ENCODE results near the gene PLPPR5. TPM values are rescaled to one million over a fixed set of nuclear protein-coding genes. Genes with fewer than 3 reads are reported as not detected.

The PLPPR5 gene
- total and polyA plus RNA-seq, 2 of the 8 experiments (the other 6 are each of a cell fraction or from before 2014, with no cell fraction given), result 1.9 to 5.6 TPM

DNA sequence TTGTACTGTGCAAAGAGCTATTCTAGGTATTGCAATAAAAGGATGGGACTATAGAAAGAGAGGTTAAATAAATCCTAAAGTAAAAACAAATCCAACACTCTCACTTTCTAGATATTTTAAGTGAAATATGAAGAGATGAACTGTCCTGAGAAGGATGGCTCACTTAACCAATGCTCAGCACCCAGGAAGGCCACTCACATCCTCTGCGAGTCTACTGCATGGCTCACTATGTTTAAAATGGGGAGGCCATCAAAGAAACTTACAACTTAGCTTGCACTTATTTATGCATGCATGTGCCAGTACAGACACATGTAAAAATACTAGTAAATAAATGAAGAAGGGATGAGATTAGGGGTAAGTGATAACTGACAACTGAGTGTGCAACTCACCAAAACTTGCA lies 37.5 kb downstream of the PLPPR5 start:
- Histone ChIP-seq H3K23ac (ENCODE audit: insufficient read length) (no peak overlapping the region), H2BK120ac (replicated peaks; ENCODE audit: low read depth, low read length) (no peak overlapping the region), H3K14ac (ENCODE audit: insufficient read length) (no peak overlapping the region), H2BK20ac (ENCODE audit: low read length) (no peak overlapping the region), H3K4me2 (ENCODE audit: insufficient read depth in 1 of 2, low read depth in 2 of 2, low read length in 2 of 2) (no peak overlapping the region), H2AK5ac (ENCODE audit: low read depth, low read length) (no peak overlapping the region), H4K91ac (replicated peaks; ENCODE audit: insufficient read length, low read length) (no peak overlapping the region), H3K4me1 (replicated peaks in 1 of 4; ENCODE audit: control insufficient read depth in 3 of 4, insufficient read depth in 4 of 4, low read length in 3 of 4) (peaks cover 0 to 7% (median 0%) of the 10 kb centered on the region in 4 experiments; a peak in 2 of 7 replicates), H2BK12ac (ENCODE audit: low read depth, low read length) (no peak overlapping the region), H4K8ac (ENCODE audit: extremely low read depth, insufficient read depth, low read length) (no peak overlapping the region), H3K18ac (ENCODE audit: extremely low read depth, low read length) (no peak overlapping the region), H4K20me1 (replicated peaks in 1 of 2; ENCODE audit: control insufficient read depth in 1 of 2, insufficient read depth in 2 of 2, low read length in 2 of 2) (no peaks in the 10 kb centered on the region), H3K79me2 (ENCODE audit: control insufficient read depth in 1 of 2, insufficient read depth in 2 of 2, low read length in 2 of 2) (no peaks in the 10 kb centered on the region), H3K56ac (replicated peaks; ENCODE audit: insufficient read length, low read depth, low read length) (no peak overlapping the region), H3K27ac (ENCODE audit: low read depth, low read length) (no peak overlapping the region), H4K5ac (ENCODE audit: insufficient read length, low read depth, low read length) (no peak overlapping the region), H3K79me1 (ENCODE audit: low read depth, low read length) (no peaks in the 10 kb centered on the region), H3K9me3 (ENCODE audit: insufficient read depth in 2 of 2, low read depth in 1 of 2, low read length in 1 of 2) (no peaks in the 10 kb centered on the region), H3K23me2 (ENCODE audit: low read depth, low read length) (no peaks in the 10 kb centered on the region; the same call in 1 of the 2 replicates), H3K9ac (replicated peaks in 1 of 4; ENCODE audit: extremely low read depth in 1 of 4, low read depth in 3 of 4, low read length in 3 of 4) (no peak overlapping the region), H2AFZ (ENCODE audit: low read length) (no peak overlapping the region), H2BK5ac (ENCODE audit: low read depth, low read length) (no peak overlapping the region), H3K4ac (replicated peaks; ENCODE audit: insufficient read length, low read depth, low read length) (no peak overlapping the region), H2BK15ac (ENCODE audit: low read length) (no peak overlapping the region), H3K27me3 (replicated peaks in 1 of 4; ENCODE audit: control insufficient read depth in 3 of 4, extremely low read depth in 1 of 4, insufficient read depth in 3 of 4, low read length in 3 of 4) (no peaks in the 10 kb centered on the region), H3K4me3 (ENCODE audit: extremely low read depth in 1 of 4, insufficient read depth in 2 of 4, low read depth in 3 of 4, low read length in 4 of 4) (no peak overlapping the region), H3K36me3 (ENCODE audit: control insufficient read depth in 2 of 4, insufficient read depth in 4 of 4, low read length in 3 of 4) (no peaks in the 10 kb centered on the region)
- no peak for DNase-seq (ENCODE audit: low read depth in 1 of 2, low spot score in 2 of 2)
- ChIA-PET POLR2A (ENCODE audit: partially characterized antibody) (no interaction called here), CTCF (ENCODE audit: partially characterized antibody) (interaction anchor here (1.1 to 1.9 kb wide), 2 partner anchors 19 to 38 kb away, joined by 4 to 5 read pairs; no protein-coding TSS in a partner anchor)
- no peak for FAIRE-seq
- WGBS, 2 experiments (ENCODE audit: extremely low coverage in 1 of 2, insufficient coverage in 1 of 2, insufficient read length in 1 of 2, insufficient replicate concordance in 2 of 2, low coverage in 1 of 2, low lambda C conversion rate in 2 of 2, missing lambda C conversion rate in 1 of 2), result 100% methylated on average over 1 of the region's 1 CpG; no CpG with 5 or more reads in 1 of the 2 experiments
- TF ChIP-seq GABPA (IDR thresholded peaks at IDR 0.05; ENCODE audit: borderline replicate concordance, insufficient read depth, low read length) (no peak), EZH2 (IDR thresholded peaks at IDR 0.05; ENCODE audit: low read depth, low read length, severe bottlenecking) (no peak), ZNF274 (IDR thresholded peaks at IDR 0.05; ENCODE audit: borderline replicate concordance, extremely low read depth, low read length) (no peak), RXRA (IDR thresholded peaks at IDR 0.05; ENCODE audit: insufficient read depth, low read depth, low read length) (no peak), JUND (IDR thresholded peaks at IDR 0.05; ENCODE audit: low read length) (no peak), KDM5A (IDR thresholded peaks at IDR 0.05; ENCODE audit: low read length) (no peak), HDAC6 (IDR thresholded peaks at IDR 0.05; ENCODE audit: low read depth, low read length) (no peak), SP4 (IDR thresholded peaks at IDR 0.05; ENCODE audit: low read length) (no peak), SP2 (IDR thresholded peaks at IDR 0.05; ENCODE audit: low read length) (no peak)
- TF ChIP-seq, protein P1, sequence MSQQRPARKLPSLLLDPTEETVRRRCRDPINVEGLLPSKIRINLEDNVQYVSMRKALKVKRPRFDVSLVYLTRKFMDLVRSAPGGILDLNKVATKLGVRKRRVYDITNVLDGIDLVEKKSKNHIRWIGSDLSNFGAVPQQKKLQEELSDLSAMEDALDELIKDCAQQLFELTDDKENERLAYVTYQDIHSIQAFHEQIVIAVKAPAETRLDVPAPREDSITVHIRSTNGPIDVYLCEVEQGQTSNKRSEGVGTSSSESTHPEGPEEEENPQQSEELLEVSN (IDR thresholded peaks at IDR 0.05), result no peak
- TF ChIP-seq, protein P2, sequence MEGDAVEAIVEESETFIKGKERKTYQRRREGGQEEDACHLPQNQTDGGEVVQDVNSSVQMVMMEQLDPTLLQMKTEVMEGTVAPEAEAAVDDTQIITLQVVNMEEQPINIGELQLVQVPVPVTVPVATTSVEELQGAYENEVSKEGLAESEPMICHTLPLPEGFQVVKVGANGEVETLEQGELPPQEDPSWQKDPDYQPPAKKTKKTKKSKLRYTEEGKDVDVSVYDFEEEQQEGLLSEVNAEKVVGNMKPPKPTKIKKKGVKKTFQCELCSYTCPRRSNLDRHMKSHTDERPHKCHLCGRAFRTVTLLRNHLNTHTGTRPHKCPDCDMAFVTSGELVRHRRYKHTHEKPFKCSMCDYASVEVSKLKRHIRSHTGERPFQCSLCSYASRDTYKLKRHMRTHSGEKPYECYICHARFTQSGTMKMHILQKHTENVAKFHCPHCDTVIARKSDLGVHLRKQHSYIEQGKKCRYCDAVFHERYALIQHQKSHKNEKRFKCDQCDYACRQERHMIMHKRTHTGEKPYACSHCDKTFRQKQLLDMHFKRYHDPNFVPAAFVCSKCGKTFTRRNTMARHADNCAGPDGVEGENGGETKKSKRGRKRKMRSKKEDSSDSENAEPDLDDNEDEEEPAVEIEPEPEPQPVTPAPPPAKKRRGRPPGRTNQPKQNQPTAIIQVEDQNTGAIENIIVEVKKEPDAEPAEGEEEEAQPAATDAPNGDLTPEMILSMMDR (IDR thresholded peaks at IDR 0.05; ENCODE audit: control extremely low read depth in 1 of 3, insufficient read depth in 1 of 3, low read depth in 1 of 3, low read length in 3 of 3), result no peak
